Fibroblast of lung (primary cell): ENCODE data around the gene IMP4. TPM values are rescaled to one million over a fixed set of nuclear protein-coding genes. Genes with fewer than 3 reads are reported as not detected.

Source experiments
- DNase-seq, 2 donors: peaks; one replicate each; pipeline versions ENCODE4 v3.0.0 to v3.0.0-alpha.2; 2010; ENCODE audit warnings: low read depth in 2 of 2
- H2AFZ ChIP-seq: 2 replicates; pipeline ENCODE4 v1.5.1; 2012; ENCODE audit warnings: low read length, control low read depth, inconsistent platforms
- H3K27ac ChIP-seq: 2 replicates; pipeline ENCODE4 v1.5.1; 2011; ENCODE audit warnings: low read length, control low read depth; ENCODE audit not compliant: insufficient read depth
- H3K27me3 ChIP-seq: 2 replicates; pipeline ENCODE4 v1.5.1; 2011; ENCODE audit warnings: mild to moderate bottlenecking, low read length; ENCODE audit not compliant: control insufficient read depth, insufficient read depth
- H3K36me3 ChIP-seq: 2 replicates; pipeline ENCODE4 v1.5.1; 2011; ENCODE audit warnings: low read length; ENCODE audit not compliant: control insufficient read depth, insufficient read depth
- H3K4me1 ChIP-seq: 2 replicates; pipeline ENCODE4 v1.5.1; 2011; ENCODE audit warnings: low read length; ENCODE audit not compliant: control insufficient read depth, insufficient read depth; ENCODE audit errors: extremely low read depth
- H3K4me2 ChIP-seq: 2 replicates; pipeline ENCODE4 v1.5.1; 2011; ENCODE audit warnings: low read length, control low read depth; ENCODE audit not compliant: insufficient read depth; ENCODE audit errors: extremely low read depth
- H3K4me3 ChIP-seq, 4 experiments: fragments of 200-600 bp in 1 of 4; sonication (generic) in 1 of 4; replicated peaks in 1 of 4; 2 replicates each; pipeline ENCODE4 v1.5.1; 2011 to 2016; ENCODE audit warnings: low read length in 4 of 4, low read depth in 3 of 4, mild to moderate bottlenecking in 3 of 4, control low read depth in 2 of 4, inconsistent platforms in 1 of 4, mixed read lengths in 1 of 4; ENCODE audit not compliant: insufficient read depth in 1 of 4; ENCODE audit errors: control extremely low read depth in 1 of 4
- H3K79me2 ChIP-seq: 2 replicates; pipeline ENCODE4 v1.5.1; 2012; ENCODE audit warnings: mild to moderate bottlenecking, low read length, inconsistent platforms; ENCODE audit not compliant: control insufficient read depth, insufficient read depth
- H3K9ac ChIP-seq: 2 replicates; pipeline ENCODE4 v1.5.1; 2011; ENCODE audit warnings: mild to moderate bottlenecking, low read length, control low read depth; ENCODE audit not compliant: insufficient read depth
- H3K9me3 ChIP-seq: 2 replicates; pipeline ENCODE4 v1.5.1; 2012; ENCODE audit warnings: low read depth, low read length; ENCODE audit not compliant: control insufficient read depth, insufficient read depth
- H4K20me1 ChIP-seq: 2 replicates; pipeline ENCODE4 v1.5.1; 2011; ENCODE audit warnings: low read length; ENCODE audit not compliant: control insufficient read depth, insufficient read depth; ENCODE audit errors: extremely low read depth
- EZH2 ChIP-seq: IDR thresholded peaks from 2 replicates; pipeline ENCODE4 v1.5.1; 2012; ENCODE audit warnings: low read length, control low read depth, mild to moderate bottlenecking; ENCODE audit errors: missing control alignments
- polyA plus RNA-seq, 2 donors: library from polyadenylated mRNA; depleted of rRNA in 1 of 2; stranded (reverse) in 1 of 2; unstranded in 1 of 2; fragments of >200 nt; gene quantifications; 2 replicates each; pipeline ENCODE4 v1.2.1, GENCODE V29; 2011 to 2012; ENCODE audit warnings: missing spikeins in 1 of 2
- total RNA-seq: library from RNA; depleted of rRNA; stranded (reverse); fragments of >200 nt; gene quantifications from 2 replicates; pipeline ENCODE4 v1.2.1, GENCODE V29; 2014
- TF ChIP-seq, protein P1 (sequence below), 2 donors: IDR thresholded peaks in 1 of 2; conservative IDR thresholded peaks in 1 of 2; 1 replicate in 1 of 2; 2 replicates in 1 of 2; pipeline ENCODE4 v1.5.1; 2011 to 2012; ENCODE audit warnings: low read length in 2 of 2, control low read depth in 1 of 2, inconsistent platforms in 1 of 2, low read depth in 1 of 2, mild to moderate bottlenecking in 1 of 2

IMP4 gene
- total and polyA plus RNA-seq, 2 donors (not counting 1 experiment from before 2014, with no cell fraction given) = 46.3 to 58.0 TPM

DNA sequence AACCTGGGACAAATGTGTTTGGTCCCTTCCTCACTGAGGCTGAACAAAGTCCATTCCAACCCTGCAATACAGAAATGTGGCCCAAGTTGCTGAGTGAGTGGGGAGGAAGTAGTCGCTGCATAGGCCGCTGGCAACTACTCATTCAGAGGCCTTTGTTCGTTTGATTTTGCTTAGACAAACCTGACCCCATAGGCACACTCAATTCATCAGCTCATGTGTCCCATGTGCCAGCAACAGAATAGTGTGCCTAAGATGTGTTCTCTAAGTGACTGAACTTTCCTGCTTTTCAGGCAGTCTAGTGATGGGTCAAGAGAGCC lies 36.2 kb downstream of the IMP4 start:
- Histone ChIP-seq H3K9me3 (no peaks in the 10 kb centered on the region), H3K27ac (no peak overlapping the region), H2AFZ (no peak overlapping the region), H3K4me3 (no peak overlapping the region), H3K79me2 (peaks cover 9% of the 10 kb centered on the region), H3K36me3 (peaks cover 4% of the 10 kb centered on the region), H3K9ac (no peak overlapping the region), H3K4me1 (peaks cover 9% of the 10 kb centered on the region), H4K20me1 (no peaks in the 10 kb centered on the region), H3K27me3 (no peaks in the 10 kb centered on the region), H3K4me2 (no peak overlapping the region)
- TF ChIP-seq, protein P1, sequence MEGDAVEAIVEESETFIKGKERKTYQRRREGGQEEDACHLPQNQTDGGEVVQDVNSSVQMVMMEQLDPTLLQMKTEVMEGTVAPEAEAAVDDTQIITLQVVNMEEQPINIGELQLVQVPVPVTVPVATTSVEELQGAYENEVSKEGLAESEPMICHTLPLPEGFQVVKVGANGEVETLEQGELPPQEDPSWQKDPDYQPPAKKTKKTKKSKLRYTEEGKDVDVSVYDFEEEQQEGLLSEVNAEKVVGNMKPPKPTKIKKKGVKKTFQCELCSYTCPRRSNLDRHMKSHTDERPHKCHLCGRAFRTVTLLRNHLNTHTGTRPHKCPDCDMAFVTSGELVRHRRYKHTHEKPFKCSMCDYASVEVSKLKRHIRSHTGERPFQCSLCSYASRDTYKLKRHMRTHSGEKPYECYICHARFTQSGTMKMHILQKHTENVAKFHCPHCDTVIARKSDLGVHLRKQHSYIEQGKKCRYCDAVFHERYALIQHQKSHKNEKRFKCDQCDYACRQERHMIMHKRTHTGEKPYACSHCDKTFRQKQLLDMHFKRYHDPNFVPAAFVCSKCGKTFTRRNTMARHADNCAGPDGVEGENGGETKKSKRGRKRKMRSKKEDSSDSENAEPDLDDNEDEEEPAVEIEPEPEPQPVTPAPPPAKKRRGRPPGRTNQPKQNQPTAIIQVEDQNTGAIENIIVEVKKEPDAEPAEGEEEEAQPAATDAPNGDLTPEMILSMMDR (conservative IDR thresholded peaks at IDR 0.05 in 1 of 2, IDR thresholded peaks at IDR 0.05 in 1 of 2; ENCODE audit: low read depth in 1 of 2, low read length in 2 of 2) = no peak
- no peak for TF ChIP-seq EZH2
- DNase-seq = no peak

- Histone ChIP-seq H3K9ac (no peak overlapping the region), H3K4me2 (no peak overlapping the region), H3K79me2 (peaks cover 2% of the 10 kb centered on the region), H4K20me1 (no peaks in the 10 kb centered on the region), H3K27ac (no peak overlapping the region), H2AFZ (no peak overlapping the region), H3K4me3 (no peak overlapping the region), H3K9me3 (no peaks in the 10 kb centered on the region), H3K27me3 (no peaks in the 10 kb centered on the region), H3K36me3 (peaks cover 4% of the 10 kb centered on the region), H3K4me1 (no peaks in the 10 kb centered on the region)
- TF ChIP-seq, protein P1 (conservative IDR thresholded peaks at IDR 0.05 in 1 of 2, IDR thresholded peaks at IDR 0.05 in 1 of 2; ENCODE audit: low read depth in 1 of 2, low read length in 2 of 2) = no peak
- no peak for TF ChIP-seq EZH2
- DNase-seq = no peak
Measured at GRCh38 chr2:130380096-130380934, 37.6 kb downstream of the IMP4 start.

DNA sequence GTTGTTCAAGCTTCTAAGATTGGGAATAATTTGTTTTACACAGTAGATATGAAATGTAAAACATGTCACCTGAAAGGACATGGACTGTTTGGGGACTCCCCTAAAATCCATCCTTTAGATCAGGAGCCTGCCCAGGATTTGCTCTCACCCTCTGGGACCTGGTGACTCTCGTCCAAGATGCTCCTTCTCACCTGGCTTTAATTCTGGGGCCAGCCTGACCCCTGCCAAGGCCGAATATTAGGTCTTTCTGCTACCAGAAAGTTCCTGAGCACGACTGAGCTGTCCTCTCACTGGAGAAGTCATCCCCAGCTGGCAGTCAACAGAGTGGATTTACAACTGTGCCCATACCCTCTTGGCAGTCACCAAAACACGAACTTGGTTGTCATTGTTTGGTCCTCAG lies 38.4 kb downstream of the IMP4 start:
- no peak for DNase-seq
- Histone ChIP-seq H3K27me3 (no peaks in the 10 kb centered on the region), H3K4me1 (no peaks in the 10 kb centered on the region), H3K4me2 (no peak overlapping the region), H3K4me3 (no peak overlapping the region), H3K27ac (no peak overlapping the region), H4K20me1 (no peaks in the 10 kb centered on the region), H3K36me3 (peaks cover 2% of the 10 kb centered on the region), H3K9me3 (no peaks in the 10 kb centered on the region), H2AFZ (no peak overlapping the region), H3K9ac (no peak overlapping the region), H3K79me2 (peaks cover 2% of the 10 kb centered on the region)
- TF ChIP-seq, protein P1 (conservative IDR thresholded peaks at IDR 0.05 in 1 of 2, IDR thresholded peaks at IDR 0.05 in 1 of 2; ENCODE audit: low read depth in 1 of 2, low read length in 2 of 2) = no peak
- TF ChIP-seq EZH2 = no peak
